KMS-11 (cell line): ENCODE measurements around the gene HSD11B2.
A peak's percentile ranks its signal among the peaks of the same experiment; 100 is the strongest.

Experiments used
- H2AFZ ChIP-seq: fragments of 200-600 bp; sonication (generic); 2 replicates; pipeline ENCODE4 v1.6.1; 2016; ENCODE audit warnings: antibody characterized with exemption, mixed run types, low read depth
- H3K27ac ChIP-seq: fragments of 200-600 bp; sonication (generic); 2 replicates; pipeline ENCODE4 v1.6.1; 2016; ENCODE audit warnings: mild to moderate bottlenecking, mixed run types
- H3K27me3 ChIP-seq: fragments of 200-600 bp; sonication (generic); 2 replicates; pipeline ENCODE4 v1.6.1; 2017; ENCODE audit warnings: mild to moderate bottlenecking, low read depth, mixed run types, moderate library complexity; ENCODE audit not compliant: insufficient read depth
- H3K36me3 ChIP-seq: fragments of 200-600 bp; sonication (generic); 2 replicates; pipeline ENCODE4 v1.6.1; 2017; ENCODE audit warnings: mild to moderate bottlenecking, mixed run types; ENCODE audit not compliant: insufficient read depth
- H3K4me1 ChIP-seq: fragments of 200-600 bp; sonication (generic); 2 replicates; pipeline ENCODE4 v1.6.1; 2016; ENCODE audit warnings: mild to moderate bottlenecking, low read depth, mixed run types; ENCODE audit not compliant: poor library complexity, severe bottlenecking
- H3K4me2 ChIP-seq: fragments of 200-600 bp; sonication (generic); 2 replicates; pipeline ENCODE4 v1.7.0; 2016; ENCODE audit warnings: mild to moderate bottlenecking, mixed run types
- H3K4me3 ChIP-seq: fragments of 200-600 bp; sonication (generic); IDR thresholded peaks from 2 replicates; pipeline ENCODE4 v1.6.1; 2017; ENCODE audit warnings: low read depth, low read length, mixed read lengths; ENCODE audit not compliant: insufficient read depth
- H3K79me2 ChIP-seq: fragments of 200-600 bp; sonication (generic); 2 replicates; pipeline ENCODE4 v1.6.1; 2016; ENCODE audit warnings: low read depth, mixed run types; ENCODE audit not compliant: insufficient read depth
- H3K9ac ChIP-seq: fragments of 200-600 bp; sonication (generic); 2 replicates; pipeline ENCODE4 v1.6.1; 2016; ENCODE audit warnings: mild to moderate bottlenecking, mixed run types
- H4K20me1 ChIP-seq: fragments of 200-600 bp; sonication (generic); 2 replicates; pipeline ENCODE4 v1.6.1; 2016; ENCODE audit warnings: mild to moderate bottlenecking, mixed run types; ENCODE audit not compliant: insufficient read depth
- TF ChIP-seq, protein P1 (sequence below): fragments of 200-600 bp; sonication (generic); conservative IDR thresholded peaks from 2 replicates; pipeline ENCODE4 v1.6.1; 2017; ENCODE audit warnings: low read depth, mild to moderate bottlenecking, antibody characterized with exemption, low read length, moderate library complexity, mixed read lengths

Gene HSD11B2

GRCh38 chr16:67396159-67397035 is 34.5 kb upstream of the HSD11B2 start:
- no peak overlapping the region for H3K9ac ChIP-seq
- H3K4me3 ChIP-seq = no peak overlapping the region
- peaks cover 18% of the 10 kb centered on the region for H3K4me1 ChIP-seq
- peak overlapping the region; percentile 22; the same call in 1 of the 2 replicates for H2AFZ ChIP-seq
- H3K27ac ChIP-seq = no peak overlapping the region
- TF ChIP-seq, protein P1, sequence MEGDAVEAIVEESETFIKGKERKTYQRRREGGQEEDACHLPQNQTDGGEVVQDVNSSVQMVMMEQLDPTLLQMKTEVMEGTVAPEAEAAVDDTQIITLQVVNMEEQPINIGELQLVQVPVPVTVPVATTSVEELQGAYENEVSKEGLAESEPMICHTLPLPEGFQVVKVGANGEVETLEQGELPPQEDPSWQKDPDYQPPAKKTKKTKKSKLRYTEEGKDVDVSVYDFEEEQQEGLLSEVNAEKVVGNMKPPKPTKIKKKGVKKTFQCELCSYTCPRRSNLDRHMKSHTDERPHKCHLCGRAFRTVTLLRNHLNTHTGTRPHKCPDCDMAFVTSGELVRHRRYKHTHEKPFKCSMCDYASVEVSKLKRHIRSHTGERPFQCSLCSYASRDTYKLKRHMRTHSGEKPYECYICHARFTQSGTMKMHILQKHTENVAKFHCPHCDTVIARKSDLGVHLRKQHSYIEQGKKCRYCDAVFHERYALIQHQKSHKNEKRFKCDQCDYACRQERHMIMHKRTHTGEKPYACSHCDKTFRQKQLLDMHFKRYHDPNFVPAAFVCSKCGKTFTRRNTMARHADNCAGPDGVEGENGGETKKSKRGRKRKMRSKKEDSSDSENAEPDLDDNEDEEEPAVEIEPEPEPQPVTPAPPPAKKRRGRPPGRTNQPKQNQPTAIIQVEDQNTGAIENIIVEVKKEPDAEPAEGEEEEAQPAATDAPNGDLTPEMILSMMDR = no peak
- no peaks in the 10 kb centered on the region for H3K79me2 ChIP-seq
- no peaks in the 10 kb centered on the region for H4K20me1 ChIP-seq
- H3K36me3 ChIP-seq = no peaks in the 10 kb centered on the region
- H3K4me2 ChIP-seq = peak overlapping the region; percentile 40; the same call in 1 of the 2 replicates
- H3K27me3 ChIP-seq = no peaks in the 10 kb centered on the region; the same call in 1 of the 2 replicates

DNA sequence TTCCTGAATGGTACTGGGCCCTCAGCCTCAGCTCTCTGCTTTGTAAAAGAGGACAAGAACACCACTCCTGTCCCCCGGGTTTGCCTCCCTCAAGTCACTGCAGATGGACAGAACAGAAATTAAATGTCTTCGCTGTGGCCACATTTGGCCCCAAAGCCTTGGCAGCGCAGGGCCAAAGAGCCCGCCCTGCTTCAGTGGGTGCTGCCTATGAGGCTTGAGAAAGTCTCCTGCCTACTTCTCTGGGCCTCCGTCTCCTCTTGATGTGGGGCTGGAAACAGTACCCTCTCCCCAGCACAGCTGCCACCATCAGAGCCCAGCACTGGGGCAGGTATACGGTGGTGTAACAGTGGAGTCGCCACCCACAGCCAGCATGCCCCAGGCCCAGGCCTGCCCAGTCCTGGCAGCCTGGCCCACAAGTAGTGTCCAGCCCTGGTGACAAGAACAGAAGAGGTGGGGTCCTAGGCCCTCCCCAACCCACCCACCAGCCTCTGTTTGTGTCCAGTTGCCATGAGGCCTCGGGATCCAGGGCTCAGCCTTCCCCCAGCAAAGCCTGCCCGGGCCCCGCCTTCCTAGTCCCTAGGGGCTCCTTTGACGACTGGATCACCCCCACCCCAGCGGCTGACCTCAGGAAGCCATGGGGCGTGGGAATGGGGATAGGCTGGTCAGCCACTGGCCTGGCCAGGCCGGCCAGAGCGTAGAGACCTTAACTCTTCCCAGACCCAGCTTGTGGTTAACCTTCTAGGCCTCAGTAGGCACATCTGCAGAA is 33.7 kb upstream of the HSD11B2 start:
- peaks cover 18% of the 10 kb centered on the region for H3K4me1 ChIP-seq
- H3K4me2 ChIP-seq = no peak overlapping the region
- H4K20me1 ChIP-seq = no peaks in the 10 kb centered on the region
- H3K27me3 ChIP-seq = no peaks in the 10 kb centered on the region; the same call in 1 of the 2 replicates
- H3K9ac ChIP-seq = no peak overlapping the region
- no peak overlapping the region for H3K27ac ChIP-seq
- no peaks in the 10 kb centered on the region for H3K79me2 ChIP-seq
- TF ChIP-seq, protein P1 = no peak
- H3K4me3 ChIP-seq = no peak overlapping the region
- no peaks in the 10 kb centered on the region for H3K36me3 ChIP-seq
- no peak overlapping the region for H2AFZ ChIP-seq

DNA sequence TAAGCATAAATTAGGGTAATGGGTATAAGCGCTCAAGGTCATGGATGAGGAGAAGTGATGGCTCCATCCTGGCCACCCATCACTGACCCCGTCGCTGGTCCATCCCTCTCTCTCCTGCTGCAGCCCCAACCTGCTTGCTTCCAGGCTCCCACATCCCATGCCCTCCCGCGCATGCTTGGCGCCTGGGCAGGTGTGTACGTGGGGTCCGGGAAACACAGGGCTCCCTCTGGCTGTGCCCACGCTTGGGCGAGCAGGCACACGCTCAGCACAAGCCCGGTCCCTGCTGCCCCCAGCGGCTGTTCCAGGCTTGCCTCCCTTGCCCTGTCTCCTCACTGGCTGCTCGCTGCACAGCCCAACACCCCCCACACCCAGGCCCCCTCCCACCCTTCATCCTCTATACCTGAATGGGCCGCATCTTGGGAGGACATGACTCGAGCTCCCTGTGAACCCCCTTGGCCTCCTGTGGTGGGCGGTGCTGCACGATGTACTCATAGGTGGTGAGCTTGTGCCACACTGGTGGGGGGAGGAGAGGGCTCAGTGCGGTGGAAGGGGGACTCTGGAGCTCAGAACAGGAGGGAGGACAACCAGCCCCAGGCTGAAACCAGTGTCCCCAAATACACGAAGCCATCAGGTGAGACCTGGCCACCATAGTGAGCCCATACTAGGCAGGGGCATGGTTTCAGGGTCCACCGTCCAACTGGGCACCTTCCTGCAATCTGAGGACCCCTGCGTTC is 32.9 kb upstream of the HSD11B2 start:
- Histone ChIP-seq H3K79me2 (no peaks in the 10 kb centered on the region), H3K9ac (no peak overlapping the region), H3K4me2 (no peak overlapping the region), H4K20me1 (no peaks in the 10 kb centered on the region), H3K36me3 (no peaks in the 10 kb centered on the region), H2AFZ (no peak overlapping the region), H3K4me3 (no peak overlapping the region), H3K27me3 (no peaks in the 10 kb centered on the region; the same call in 1 of the 2 replicates), H3K27ac (no peak overlapping the region), H3K4me1 (peaks cover 18% of the 10 kb centered on the region)
- TF ChIP-seq, protein P1 = no peak

DNA sequence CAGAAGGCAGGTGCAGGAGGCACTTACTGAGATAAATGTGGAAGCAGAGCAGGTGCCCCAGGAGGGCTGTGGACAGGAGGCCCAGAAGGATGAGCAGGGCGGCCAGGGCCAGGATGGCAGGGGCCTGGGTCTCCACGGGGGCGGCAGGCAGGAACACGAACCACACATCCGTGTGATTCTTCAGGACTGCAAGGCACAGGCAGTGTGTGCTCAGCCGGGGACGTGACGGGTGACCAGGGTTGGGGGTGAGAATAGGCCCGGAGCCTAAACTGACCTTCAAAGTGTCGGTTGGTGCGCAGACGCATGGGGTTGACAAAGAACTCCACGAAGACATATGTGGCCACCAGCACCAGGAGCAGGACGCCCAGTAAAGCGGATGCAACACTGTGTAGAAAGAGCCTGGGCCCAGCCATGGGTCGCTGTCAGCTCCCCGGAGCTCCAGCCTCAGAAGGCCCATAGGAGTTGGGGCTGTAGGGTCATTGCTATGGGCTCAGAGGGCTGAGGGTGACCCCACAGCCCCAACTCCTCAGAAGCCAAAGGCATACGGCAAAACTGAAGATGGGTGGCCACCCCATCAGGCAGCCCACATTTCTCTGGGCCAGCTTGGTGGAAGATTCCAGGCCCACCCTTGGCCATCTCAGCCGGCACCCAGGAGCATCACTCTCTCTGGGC is 32.2 kb upstream of the HSD11B2 start:
- Histone ChIP-seq H3K27ac (no peak overlapping the region), H3K36me3 (no peaks in the 10 kb centered on the region), H3K4me2 (no peak overlapping the region), H3K4me3 (no peak overlapping the region), H2AFZ (no peak overlapping the region), H3K79me2 (no peaks in the 10 kb centered on the region), H4K20me1 (no peaks in the 10 kb centered on the region), H3K27me3 (no peaks in the 10 kb centered on the region; the same call in 1 of the 2 replicates), H3K4me1 (peaks cover 18% of the 10 kb centered on the region), H3K9ac (no peak overlapping the region)
- TF ChIP-seq, protein P1 = no peak
